Stimulated activated CD4-positive, alpha-beta T cell treated with anti-CD3 and anti-CD28 coated beads, Interleukin-4, amount 100 ng/mL, for 4 hours (primary cell): ENCODE measurements around the gene IQCK.

ENCODE experiments used
- DNase-seq, 2 experiments: peaks; one replicate each; pipeline ENCODE4 v3.0.0-alpha.2; 2020

IQCK gene

GRCh38 chr16:19808061-19808641 lies 90.1 kb downstream of the IQCK start:
- DNase-seq: no peak

- no peak for DNase-seq
Observed at GRCh38 chr16:19809121-19809635, 91.1 kb downstream of the IQCK start.

GRCh38 chr16:19809693-19810092 lies 91.6 kb downstream of the IQCK start:
- DNase-seq: no peak

GRCh38 chr16:19810817-19811731 lies 93.0 kb downstream of the IQCK start:
- no peak for DNase-seq

GRCh38 chr16:19812986-19813385 lies 94.9 kb downstream of the IQCK start:
- no peak for DNase-seq

- no peak for DNase-seq
Observed at GRCh38 chr16:19815418-19815817, 97.3 kb downstream of the IQCK start.

DNA sequence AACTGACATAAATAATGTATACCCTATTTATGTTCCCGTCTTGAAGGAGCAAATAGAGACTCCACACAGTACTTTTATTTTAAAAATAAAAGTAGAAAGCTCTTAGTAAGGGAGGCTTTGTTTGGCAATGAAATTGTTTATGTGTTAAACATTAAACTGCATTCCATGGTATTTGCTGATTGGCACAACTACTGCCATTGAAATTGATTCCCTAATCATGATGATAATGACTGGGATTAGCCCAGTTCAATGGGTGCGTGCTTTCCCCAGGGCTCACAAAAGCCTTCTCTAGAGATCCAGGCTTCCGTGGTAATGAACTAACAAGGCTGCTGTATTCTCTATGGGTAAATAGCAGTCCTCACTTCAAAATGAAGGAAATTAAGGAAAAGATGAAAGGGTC lies 99.1 kb downstream of the IQCK start:
- no peak for DNase-seq

GRCh38 chr16:19817875-19818274 lies 99.8 kb downstream of the IQCK start:
- no peak for DNase-seq

- no peak for DNase-seq
Observed at GRCh38 chr16:19822533-19822932, 104.5 kb downstream of the IQCK start.

GRCh38 chr16:19823322-19823721 lies 105.3 kb downstream of the IQCK start:
- no peak for DNase-seq

GRCh38 chr16:19824216-19824615 lies 106.1 kb downstream of the IQCK start:
- DNase-seq: no peak

- DNase-seq: no peak
Observed at GRCh38 chr16:19829844-19830692, 112.0 kb downstream of the IQCK start.

DNA sequence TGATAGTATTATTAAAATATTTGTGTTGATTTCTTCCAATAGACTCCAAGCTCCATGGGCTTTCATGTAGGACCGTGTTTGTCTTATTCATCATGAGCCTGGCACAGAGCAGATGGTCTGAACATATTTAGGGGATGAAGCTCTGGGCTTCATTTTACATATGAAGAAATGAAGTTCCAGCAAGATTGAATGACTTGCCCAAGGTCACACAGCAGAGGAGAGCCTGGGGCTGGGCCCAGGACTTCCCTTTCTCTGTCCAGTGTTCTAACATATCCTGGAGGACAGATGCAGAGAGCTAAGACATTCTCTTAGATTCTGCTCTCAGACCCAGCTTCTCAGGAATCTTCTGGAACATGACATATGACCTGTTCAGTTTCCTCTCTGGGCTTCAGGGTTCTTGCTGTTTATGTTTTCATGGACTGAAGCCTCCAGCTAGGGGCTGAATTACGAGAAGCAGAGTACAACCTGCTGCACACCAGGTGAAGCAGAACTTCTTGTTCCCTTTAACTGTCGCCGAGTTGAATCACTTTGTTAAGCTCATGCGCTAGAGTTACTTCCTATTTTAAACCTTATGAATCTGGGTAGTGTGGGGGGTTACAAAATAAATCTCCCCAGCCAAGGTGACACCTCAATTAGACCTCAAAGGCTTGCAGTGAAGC lies 113.0 kb downstream of the IQCK start:
- no peak for DNase-seq

DNA sequence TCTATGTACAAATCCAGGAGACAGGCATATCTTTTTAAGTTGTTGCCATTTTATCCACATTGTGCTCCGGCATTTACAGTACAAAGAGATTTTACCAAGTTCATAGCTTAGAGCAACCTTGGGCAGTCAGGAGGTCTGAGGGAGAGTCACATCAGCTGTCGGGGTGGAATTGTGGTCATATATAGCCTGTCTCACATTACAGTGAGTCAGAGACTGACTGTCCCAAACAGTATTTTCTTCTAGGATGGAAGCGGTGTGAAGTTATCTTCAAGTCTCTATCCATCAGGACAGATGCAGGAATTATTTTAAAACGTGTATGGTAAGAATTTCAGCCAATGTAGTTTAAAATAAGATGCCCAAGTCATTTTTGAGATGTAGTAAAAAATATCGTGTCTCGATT lies 113.6 kb downstream of the IQCK start:
- no peak for DNase-seq

- no peak for DNase-seq
Observed at GRCh38 chr16:19833176-19833575, 115.1 kb downstream of the IQCK start.

GRCh38 chr16:19833581-19833980 lies 115.5 kb downstream of the IQCK start:
- DNase-seq: no peak

- no peak for DNase-seq
Observed at GRCh38 chr16:19835196-19835595, 117.1 kb downstream of the IQCK start.

DNA sequence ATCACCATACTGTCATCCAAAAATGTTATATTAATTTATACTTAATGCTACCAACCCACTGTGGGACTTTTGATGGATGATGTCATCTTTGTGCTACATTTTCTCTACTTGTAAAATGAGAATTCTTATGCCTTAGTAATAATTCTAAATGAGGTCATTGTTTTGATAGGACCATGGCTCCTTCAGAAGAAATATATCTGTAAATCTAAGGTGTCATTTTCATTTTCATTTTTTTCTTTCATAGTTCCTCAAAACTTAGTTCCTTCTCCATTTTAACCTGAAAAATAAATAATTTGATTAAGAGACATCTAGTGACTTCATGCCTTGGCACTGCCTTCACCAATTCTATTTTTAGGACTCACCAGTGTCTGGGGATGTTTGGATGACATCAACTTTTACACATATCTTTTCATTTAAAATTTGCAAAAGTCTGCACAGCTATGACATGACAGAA lies 117.9 kb downstream of the IQCK start:
- DNase-seq: no peak

DNA sequence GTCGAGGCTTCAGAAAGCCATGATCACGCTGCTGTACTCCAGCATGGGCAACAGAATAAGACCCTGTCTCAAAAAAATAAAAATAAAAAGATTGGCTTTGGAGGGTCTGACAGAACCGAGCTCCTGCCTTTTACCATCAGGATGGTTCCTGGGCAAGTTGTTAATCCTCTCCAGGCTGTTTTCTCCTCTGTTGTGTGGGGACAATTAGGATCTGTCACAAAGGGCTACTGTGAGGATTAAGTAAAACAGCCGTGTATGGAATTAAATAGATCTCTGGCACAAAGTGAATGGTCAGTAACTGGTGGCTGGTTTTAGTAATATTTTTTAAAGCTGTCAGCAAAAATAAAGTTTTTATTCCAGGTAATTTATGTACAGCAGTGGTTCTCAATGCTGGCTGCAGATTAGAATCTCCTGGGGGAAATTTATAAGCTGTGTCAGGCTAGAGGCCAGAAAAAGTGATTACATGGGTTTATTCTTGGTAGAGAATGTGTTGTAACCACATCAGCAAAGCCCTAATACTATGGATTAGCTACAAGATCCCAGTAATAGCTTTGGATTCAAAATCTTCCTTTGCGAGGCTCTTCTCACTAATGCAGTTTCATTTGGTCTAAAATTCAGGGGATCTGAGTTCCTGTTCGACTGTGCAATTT lies 119.4 kb downstream of the IQCK start:
- no peak for DNase-seq

DNA sequence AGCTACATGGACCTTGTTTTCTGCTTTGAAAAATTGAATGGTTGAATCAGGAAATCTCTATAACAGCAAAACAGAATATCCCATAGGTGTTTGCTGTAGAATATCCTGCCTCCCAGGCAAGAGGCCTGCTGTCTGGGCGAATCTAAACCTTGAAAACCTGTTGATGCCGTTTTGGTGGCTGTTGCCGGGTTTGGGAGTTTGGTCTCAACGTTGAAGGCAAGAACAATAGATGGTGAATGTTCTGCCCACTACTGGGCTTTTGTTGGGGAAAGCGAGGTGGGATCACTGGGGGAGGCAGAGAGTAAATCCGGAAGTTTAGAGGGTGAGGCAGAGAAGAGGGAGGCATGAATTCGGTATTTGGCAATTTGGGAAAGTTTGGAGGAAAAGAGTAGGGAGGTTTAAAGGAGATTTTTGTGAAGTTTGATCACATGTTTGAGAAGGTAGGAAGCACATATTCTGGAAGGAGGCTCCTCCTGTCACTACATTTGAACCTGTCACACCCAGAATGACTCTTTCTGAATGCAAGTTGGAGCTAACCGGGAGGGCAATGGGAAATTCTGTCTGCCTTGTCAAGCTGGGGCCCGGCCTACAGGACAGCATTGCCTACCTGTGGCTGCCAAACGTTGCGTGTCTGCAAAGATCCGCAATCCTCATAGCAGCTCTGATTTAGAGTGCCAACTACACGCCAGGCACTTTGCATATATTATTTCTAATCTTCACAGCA lies 120.1 kb downstream of the IQCK start:
- DNase-seq: no peak

DNA sequence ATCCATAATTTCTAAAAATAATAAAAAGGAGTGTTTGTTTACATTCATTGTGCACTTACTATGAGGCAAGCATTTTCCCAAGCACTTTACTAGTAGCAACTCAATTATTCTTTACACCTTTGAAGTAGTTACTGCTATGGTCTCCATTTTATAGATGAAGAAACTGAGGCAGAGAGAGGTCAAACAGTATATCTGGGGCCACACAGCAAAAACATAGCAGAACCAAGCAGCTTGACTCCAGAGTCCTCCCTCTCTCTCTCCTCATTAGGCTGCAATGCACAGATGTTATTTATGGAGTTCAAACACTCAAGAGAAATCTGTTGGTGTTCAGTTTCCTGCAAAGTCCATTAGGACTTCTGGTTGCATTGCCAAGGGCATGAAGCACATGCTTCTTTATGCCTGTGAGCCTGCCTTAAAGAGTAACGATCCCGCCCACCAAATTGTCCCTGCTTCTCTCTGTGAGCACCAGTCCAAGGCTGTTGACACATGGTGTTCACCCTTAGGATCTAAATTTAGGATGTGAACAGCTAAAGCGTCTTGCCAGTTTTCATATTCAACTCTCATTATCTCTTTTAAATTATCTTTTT lies 122.5 kb downstream of the IQCK start:
- DNase-seq: no peak
